ENCODE data around the gene MBOAT1.

Gene MBOAT1

GRCh38 chr6:20169119-20169557 is 43.1 kb downstream of the MBOAT1 start:
- DNase-seq (ENCODE audit: low spot score), result no peak
- no peak for TF ChIP-seq CTCF (IDR thresholded peaks at IDR 0.05; ENCODE audit: extremely low read depth, missing control alignments)

GRCh38 chr6:20168690-20169089 is 43.6 kb downstream of the MBOAT1 start:
- no peak for DNase-seq (ENCODE audit: low spot score)
- no peak for TF ChIP-seq CTCF (IDR thresholded peaks at IDR 0.05; ENCODE audit: extremely low read depth, missing control alignments)

- DNase-seq (ENCODE audit: low spot score), result no peak
- no peak for TF ChIP-seq CTCF (IDR thresholded peaks at IDR 0.05; ENCODE audit: extremely low read depth, missing control alignments)
Observed at GRCh38 chr6:20167601-20168000, 44.7 kb downstream of the MBOAT1 start.

- no peak for TF ChIP-seq CTCF (IDR thresholded peaks at IDR 0.05; ENCODE audit: extremely low read depth, missing control alignments)
- no peak for DNase-seq (ENCODE audit: low spot score)
Observed at GRCh38 chr6:20166210-20166609, 46.1 kb downstream of the MBOAT1 start.

GRCh38 chr6:20162515-20162914 is 49.8 kb downstream of the MBOAT1 start:
- TF ChIP-seq CTCF (IDR thresholded peaks at IDR 0.05; ENCODE audit: extremely low read depth, missing control alignments), result no peak
- no peak for DNase-seq (ENCODE audit: low spot score)

- DNase-seq (ENCODE audit: low spot score), result no peak
- TF ChIP-seq CTCF (IDR thresholded peaks at IDR 0.05; ENCODE audit: extremely low read depth, missing control alignments), result no peak
Observed at GRCh38 chr6:20160541-20161283, 51.6 kb downstream of the MBOAT1 start.

- no peak for DNase-seq (ENCODE audit: low spot score)
- no peak for TF ChIP-seq CTCF (IDR thresholded peaks at IDR 0.05; ENCODE audit: extremely low read depth, missing control alignments)
Observed at GRCh38 chr6:20159781-20160540, 52.3 kb downstream of the MBOAT1 start.
